HG03196 (cell line): ENCODE measurements around the gene SIGLEC12.
"Not testable (repeated sequence)": the region's sequence is repeated elsewhere in the genome, so short reads cannot be mapped to it uniquely, and the experiment has no call there.

Experiments used
- ATAC-seq: cut with Tn5 transposase; IDR thresholded peaks from one replicate; pipeline ENCODE4 v1.9.1; 2021; ENCODE audit not compliant: unreplicated experiment

The SIGLEC12 gene

GRCh38 chr19:51524666-51525264 lies 23.2 kb upstream of the SIGLEC12 start:
- ATAC-seq: no peak

DNA sequence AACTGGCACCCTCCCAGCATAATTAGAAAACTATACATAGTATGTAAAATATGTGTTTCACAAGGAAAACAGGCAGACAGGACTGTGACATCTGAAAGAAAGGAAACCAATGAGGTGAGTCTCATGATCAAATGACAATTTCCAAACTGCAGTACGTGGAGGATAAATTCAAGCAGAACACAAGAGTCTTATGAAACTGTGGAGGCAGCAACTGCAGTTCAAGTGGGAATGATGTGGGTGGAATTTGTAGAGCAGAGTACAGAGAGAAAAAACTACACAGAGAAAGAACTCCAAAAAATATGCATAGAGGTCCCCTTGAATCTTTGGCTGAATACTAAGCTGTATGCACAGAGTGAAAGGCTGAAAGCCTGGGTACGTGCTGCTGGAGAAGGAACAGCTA lies 20.2 kb upstream of the SIGLEC12 start:
- ATAC-seq: no peak

DNA sequence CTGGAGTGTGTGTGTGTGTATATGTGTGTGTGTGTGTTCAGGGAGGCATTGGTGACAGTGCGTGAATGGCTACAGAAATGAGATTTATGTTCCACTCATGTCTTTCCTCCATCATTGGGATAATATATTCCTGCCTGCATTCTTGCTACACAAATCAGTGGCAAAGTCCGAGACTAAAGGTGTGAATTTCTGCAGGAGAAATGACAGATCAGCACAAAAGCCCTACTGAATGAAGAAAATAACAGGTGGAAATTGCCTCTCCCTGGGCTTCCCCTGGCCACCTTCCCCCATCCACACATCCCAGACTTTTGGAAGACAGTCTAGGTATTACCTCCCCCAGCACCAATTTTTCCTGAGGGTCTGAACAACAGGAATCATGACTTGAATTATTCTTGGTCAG lies 19.8 kb upstream of the SIGLEC12 start:
- no peak for ATAC-seq

DNA sequence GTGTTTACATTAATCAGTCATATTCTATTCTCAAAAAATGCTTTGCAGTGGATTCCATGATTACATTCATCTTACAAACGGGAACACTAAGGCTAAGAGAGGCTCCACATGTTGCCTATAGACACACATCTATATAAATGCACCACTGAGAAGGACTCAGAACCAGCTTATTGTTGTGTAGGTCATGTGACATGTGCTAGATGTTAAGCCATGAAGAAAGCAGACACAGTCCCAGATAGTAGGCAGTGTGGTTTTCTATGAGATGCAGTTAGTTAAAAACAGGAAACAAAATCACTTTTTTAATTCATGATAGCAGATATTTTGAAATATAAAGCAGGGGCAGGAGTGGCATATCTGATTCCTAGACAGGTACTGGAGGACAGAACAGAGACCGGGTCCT lies 19.1 kb upstream of the SIGLEC12 start:
- no peak for ATAC-seq

- no peak for ATAC-seq
Observed at GRCh38 chr19:51514866-51515481, 13.4 kb upstream of the SIGLEC12 start.

DNA sequence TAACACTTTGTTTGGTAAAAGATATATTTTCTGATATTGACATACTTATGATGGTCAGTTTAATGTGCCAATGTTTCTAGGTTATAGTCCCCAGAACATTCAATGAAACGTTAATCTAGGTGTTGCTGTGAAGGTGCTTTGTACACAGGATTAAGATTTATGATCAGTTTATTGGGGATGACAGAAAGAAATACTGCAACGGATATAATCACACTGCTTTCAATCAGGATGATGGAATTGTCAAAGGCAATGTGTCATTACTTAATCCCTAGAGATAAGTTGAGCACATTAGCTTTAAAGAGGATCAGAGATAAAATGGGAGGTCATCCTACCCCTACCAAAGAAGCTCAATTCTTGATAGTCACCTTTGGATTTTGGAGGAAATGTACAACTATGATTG lies 12.4 kb upstream of the SIGLEC12 start:
- no peak for ATAC-seq

GRCh38 chr19:51511353-51511752 lies 9.8 kb upstream of the SIGLEC12 start:
- ATAC-seq: no peak

DNA sequence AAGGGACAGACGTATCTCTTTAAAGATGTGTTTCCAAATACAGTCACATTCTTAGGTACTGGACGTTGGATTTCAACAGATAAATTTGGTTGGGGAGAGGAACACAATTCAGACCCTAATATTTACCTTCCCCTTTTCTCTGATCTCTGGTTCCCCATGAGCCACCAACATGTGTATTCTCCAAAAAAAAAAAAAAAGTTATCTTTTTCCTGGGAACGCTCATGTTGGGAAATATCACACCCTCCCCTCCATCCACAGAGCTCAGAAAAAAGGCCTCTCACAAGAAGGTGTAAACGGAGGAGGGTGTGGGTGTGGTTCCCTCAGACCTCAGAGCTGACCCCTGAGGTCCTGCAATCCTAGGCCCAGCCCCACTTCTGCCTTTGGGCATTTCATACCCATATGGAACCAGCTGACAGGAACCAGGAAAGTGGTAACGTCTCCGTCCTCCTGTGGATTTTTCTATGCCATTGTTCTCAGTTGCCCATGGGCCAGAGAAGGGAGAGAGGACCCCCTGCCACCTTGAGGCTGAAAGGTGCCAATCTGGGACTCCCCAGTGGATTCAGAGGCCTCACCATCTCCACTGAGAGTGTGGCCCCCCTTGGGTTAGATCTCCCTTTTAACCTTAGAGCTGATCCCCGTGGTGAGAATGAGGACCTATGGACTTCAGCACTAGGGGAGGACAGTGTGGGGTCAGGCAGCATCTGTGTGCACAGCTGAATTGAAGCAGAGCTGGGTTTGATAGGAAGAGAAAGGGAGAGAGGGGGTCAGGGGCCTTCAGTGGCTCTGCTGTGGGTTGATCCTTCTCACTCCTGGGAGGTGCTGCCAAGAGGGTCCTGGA lies 8.4 kb upstream of the SIGLEC12 start:
- no peak for ATAC-seq

DNA sequence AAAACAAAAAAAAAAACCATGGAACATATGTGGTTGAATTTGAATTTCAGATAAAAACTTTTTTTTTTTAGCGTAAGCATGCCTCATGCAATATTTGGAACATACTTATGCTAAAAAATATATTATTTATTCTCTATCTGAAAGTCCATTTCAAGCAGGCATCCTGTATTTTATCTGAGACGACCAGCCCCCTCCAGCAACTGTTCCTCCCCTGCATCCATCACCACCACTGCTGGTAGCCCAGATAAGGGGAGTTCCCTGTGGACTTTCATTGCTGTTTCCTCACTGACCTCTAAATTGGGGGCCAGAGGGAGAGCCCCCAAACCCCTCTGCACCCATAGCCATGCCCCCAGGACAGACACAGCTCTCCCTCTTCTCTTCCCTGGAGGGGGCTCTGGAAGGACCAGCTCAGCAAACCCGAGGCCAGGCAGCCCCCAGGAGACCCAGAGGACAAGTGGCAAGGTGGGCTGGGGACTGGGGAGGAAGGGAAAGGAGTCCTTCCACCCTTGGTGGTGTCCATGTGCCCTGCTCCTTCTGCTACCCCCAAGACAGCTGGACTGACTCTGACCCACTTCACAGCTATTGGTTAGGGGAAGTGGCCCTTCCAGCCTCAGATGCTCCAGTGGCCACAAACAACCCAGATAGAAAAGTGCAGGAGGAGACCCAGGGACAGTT lies 6.6 kb upstream of the SIGLEC12 start:
- no peak for ATAC-seq

DNA sequence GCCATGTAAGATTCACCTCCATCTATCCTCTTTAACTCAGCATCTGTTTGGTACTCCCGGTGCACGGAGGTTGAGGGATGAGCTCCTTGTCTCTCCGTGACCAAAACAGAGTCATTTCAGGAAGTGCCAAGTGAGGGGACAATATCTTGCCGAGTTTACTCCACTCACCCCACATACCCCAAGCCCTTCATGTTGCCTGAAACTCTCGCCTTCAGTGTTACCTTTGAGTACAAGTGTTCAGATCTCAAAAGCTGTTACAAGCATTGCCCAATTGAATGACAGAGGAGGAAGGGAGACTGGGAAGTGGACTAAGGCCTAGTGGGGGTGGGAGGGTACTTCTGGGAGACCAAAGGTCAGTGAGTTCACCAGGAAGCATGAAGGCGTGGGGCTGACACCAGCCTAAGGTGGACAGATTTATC lies 6.0 kb upstream of the SIGLEC12 start:
- no peak for ATAC-seq

- ATAC-seq: no peak
Observed at GRCh38 chr19:51507192-51507591, 5.6 kb upstream of the SIGLEC12 start.

DNA sequence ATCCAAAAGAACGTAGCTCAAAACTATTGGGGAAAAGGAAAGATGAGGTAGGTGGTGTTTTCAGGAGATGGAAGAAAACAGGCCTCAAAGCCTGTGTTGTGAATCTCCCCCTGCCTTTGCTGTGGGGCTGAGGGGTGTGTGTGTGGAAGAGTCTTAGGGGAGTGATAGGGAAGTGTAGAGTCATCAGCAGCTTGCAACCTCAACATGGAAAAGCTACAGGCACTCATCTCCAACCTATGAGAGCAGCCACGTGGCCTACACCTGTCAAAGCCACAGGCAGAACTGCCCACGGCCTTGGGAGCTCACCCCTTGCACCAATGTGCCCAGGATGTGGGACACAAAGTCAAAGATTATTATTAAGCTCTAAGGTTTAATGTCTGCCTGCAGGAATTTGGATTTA lies 4.3 kb upstream of the SIGLEC12 start:
- ATAC-seq: no peak

GRCh38 chr19:51503896-51504295 lies 2.3 kb upstream of the SIGLEC12 start:
- no peak for ATAC-seq

- no peak for ATAC-seq
Observed at GRCh38 chr19:51503286-51503817, 1.8 kb upstream of the SIGLEC12 start.

DNA sequence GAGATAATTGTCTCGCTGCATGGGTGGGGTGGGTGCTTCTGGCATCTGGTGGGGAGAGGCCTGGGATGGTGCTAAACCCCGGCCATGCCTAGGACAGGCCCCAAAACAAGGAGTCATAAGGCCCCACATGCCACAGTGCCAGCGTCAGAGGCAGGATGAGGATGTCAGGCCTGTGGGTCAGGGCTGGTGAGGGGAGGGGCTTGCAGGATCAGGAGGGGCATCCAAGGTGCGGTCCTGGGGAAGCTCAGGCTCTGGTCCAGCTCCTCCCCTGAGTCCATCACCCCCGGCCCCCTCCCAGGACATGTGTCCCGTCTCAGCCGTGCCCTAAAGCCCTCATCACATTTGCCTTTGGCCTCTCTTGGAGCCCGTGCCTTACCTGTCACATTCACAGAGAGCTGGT lies 669 bp downstream of the SIGLEC12 start:
- ATAC-seq: not testable (repeated sequence)

DNA sequence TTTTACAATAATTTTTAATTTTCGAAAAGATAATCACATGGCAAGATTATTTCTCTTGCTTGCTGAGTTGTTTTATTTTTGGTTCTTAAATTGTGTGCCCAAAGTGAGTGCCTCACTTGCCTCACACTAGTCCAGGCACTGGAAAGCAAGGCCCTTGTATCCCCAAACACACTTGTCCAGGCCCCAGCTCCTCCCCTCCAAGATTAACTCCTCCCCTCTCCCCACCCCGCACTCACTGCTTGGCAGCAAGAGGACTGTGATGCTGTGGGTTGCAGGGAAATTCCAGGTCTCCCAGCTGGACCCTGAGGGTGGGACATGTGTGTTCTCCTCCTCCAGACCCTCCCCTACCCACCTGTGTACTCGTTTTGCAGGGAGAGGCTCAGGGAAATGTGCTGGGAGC lies 3.9 kb downstream of the SIGLEC12 start:
- ATAC-seq: no peak

DNA sequence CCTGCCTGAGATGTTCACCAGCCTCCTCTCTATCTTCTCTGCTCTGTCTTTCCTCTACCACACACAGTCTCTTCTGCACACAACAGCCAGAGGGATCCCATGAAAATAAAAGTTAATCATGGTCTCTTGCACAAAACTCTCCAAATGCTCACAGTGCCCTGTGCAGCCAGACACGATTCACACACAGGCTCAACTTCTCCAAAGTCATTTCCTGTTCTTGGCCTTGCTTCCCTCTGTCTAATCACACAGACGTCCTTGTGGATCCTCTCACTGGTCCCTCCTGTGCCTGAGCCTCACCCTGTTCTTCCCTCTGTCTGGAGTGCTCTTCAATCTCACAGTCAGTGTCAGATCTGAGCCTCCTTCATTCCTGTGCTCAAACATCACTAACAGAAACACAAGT lies 7.8 kb downstream of the SIGLEC12 start:
- ATAC-seq: no peak

DNA sequence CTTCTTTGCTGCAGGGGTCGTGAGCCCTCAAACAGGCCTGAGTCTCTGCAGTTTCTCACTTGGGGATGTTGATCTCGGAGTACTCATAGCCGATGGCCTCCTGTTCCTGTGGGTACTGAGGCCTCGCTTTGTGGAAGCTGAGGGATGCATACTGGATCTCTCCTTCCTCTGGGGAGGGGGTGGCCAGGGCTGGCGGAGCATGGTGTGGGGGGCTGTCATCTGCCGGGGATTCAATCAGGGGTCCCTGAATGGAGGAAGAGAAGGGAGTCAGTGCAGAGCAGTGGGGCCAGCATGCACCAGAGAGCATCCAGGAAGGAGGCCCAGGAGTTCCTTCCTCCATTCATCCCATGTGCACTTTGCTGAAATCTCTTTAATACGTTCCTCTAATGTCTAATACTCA lies 10.0 kb downstream of the SIGLEC12 start:
- ATAC-seq: no peak

DNA sequence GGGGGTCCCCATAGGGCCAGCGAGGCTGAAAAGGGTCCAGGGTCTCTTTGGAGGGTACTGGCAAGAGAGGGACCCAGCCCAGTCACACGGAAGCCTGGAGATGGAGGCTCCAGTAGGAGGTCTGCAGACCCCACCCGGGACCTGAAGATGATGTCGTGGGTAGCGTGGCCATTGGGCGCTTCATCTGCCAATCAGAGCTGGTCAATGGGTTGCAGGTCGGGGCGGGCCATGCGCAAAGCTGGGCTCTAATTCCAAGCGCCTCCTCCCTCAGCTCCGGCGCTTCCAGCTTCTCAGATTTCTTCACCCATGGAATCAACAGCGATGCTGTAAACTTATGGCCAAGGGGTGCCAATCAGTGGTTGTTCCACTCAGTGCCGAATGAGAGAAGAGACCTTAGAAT lies 10.9 kb downstream of the SIGLEC12 start:
- ATAC-seq: no peak

GRCh38 chr19:51489113-51489512 lies 12.5 kb downstream of the SIGLEC12 start:
- ATAC-seq: no peak

- no peak for ATAC-seq
Observed at GRCh38 chr19:51488491-51488890, 13.1 kb downstream of the SIGLEC12 start.
